Progenitor cell of endocrine pancreas (in vitro differentiated cells): Measurements from ENCODE around the gene FXYD1. TPM values are rescaled to one million over a fixed set of nuclear protein-coding genes. Genes with fewer than 3 reads are reported as not detected.

ENCODE experiments used
- DNase-seq: peaks from one replicate; pipeline ENCODE4 v3.0.0; 2021; ENCODE audit warnings: low spot score; ENCODE audit not compliant: unreplicated experiment
- H3K27ac Mint-ChIP-seq: 2 replicates; pipeline ENCODE4 v1.8.0; 2021; ENCODE audit warnings: mild to moderate bottlenecking, moderate library complexity, mixed read lengths
- H3K27me3 Mint-ChIP-seq: 2 replicates; pipeline ENCODE4 v1.8.0; 2021; ENCODE audit warnings: mixed read lengths
- H3K36me3 Mint-ChIP-seq: 2 replicates; pipeline ENCODE4 v1.8.0; 2022; ENCODE audit warnings: mixed read lengths; ENCODE audit not compliant: insufficient read depth
- H3K4me1 Mint-ChIP-seq: 2 replicates; pipeline ENCODE4 v1.8.0; 2021; ENCODE audit warnings: low read depth, mixed read lengths
- H3K4me3 Mint-ChIP-seq: 2 replicates; pipeline ENCODE4 v1.8.0; 2021; ENCODE audit warnings: low read depth, mild to moderate bottlenecking, moderate library complexity, mixed read lengths
- H3K9me3 Mint-ChIP-seq: 2 replicates; pipeline ENCODE4 v1.8.0; 2021; ENCODE audit warnings: low read depth, mixed read lengths
- CTCF ChIP-seq: fragments of 200-600 bp; sonication (generic); IDR thresholded peaks from one replicate; pipeline ENCODE4 v1.5.0; 2021; ENCODE audit warnings: antibody characterized with exemption, mild to moderate bottlenecking; ENCODE audit not compliant: unreplicated experiment
- total RNA-seq: library from RNA; stranded (reverse); gene quantifications from 2 replicates; pipeline ENCODE4 v1.2.1, GENCODE V29; 2021

Gene FXYD1
- total RNA-seq, 1 donor from 2014 or later, result not detected

DNA sequence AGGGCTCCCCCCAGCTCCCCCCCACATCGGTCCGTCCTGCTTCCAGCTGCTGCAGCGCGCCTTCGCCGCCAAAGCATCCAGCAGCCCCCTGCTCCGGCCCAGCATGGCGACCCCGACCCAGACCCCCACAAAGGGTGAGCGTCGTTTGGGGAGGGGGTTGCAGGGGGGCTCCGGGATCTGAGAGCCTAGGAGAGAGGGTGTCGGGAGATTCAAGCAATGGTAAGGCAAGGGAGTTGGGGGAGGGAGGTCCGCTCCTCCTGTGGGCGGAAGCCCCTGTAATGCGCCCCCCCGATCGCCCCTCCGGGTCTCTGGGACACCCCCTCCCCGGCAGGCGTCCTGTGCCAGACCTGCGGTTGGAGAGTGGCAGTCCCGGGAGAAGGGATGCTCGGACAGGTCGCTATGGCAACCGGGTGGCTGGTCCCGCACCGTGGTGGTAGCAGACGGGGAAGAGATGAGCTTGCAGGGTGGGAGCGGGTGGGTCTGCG lies 4.6 kb downstream of the FXYD1 start, which contains the start of gene FXYD7:
FXYD7 (plus strand) TSS at position 25 of the 485 bp plus-strand sequence; CDS start at position 104, 79 bp downstream.
- DNase-seq, result no peak
- H3K9me3 Mint-ChIP-seq, result no peaks in the 10 kb centered on the region
- no peak within 1 kb of the TSS for H3K4me3 Mint-ChIP-seq
- H3K4me1 Mint-ChIP-seq, result peaks cover 9% of the 10 kb centered on the region
- peak; percentile 35 for TF ChIP-seq CTCF
- H3K27ac Mint-ChIP-seq, result no peak within 1 kb of the TSS
- no peaks in the 10 kb centered on the region for H3K36me3 Mint-ChIP-seq
- H3K27me3 Mint-ChIP-seq, result peaks cover 67% of the 10 kb centered on the region

GRCh38 chr19:35143818-35144217 lies 5.2 kb downstream of the FXYD1 start:
- Mint-ChIP-seq H3K27ac (no peak overlapping the region), H3K4me3 (no peak overlapping the region), H3K36me3 (no peaks in the 10 kb centered on the region), H3K9me3 (no peaks in the 10 kb centered on the region), H3K4me1 (peaks cover 9% of the 10 kb centered on the region), H3K27me3 (peaks cover 67% of the 10 kb centered on the region)
- no peak for TF ChIP-seq CTCF
- DNase-seq, result no peak

DNA sequence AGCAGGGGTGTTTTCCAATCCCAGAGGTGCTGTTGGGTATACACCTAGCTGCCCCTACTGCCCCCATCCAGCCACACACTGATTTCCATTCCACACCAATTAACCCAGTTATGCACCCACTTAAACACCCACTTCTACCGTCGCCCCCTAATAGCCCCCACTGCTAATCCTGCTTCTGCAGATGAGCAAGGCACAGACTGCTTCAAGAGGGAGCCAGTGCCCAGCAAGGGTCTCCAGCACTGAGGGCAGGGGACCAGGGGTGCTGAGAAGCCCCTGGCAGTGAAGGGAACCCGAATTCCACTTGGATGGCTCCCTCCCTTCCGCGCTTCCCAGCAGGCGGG lies 5.6 kb downstream of the FXYD1 start:
- H3K36me3 Mint-ChIP-seq, result no peaks in the 10 kb centered on the region
- H3K27me3 Mint-ChIP-seq, result peaks cover 66% of the 10 kb centered on the region
- no peak for DNase-seq
- TF ChIP-seq CTCF, result no peak
- H3K4me3 Mint-ChIP-seq, result no peak overlapping the region
- peaks cover 6% of the 10 kb centered on the region for H3K4me1 Mint-ChIP-seq
- no peak overlapping the region for H3K27ac Mint-ChIP-seq
- no peaks in the 10 kb centered on the region for H3K9me3 Mint-ChIP-seq

- peaks cover 68% of the 10 kb centered on the region for H3K27me3 Mint-ChIP-seq
- no peak overlapping the region for H3K4me3 Mint-ChIP-seq
- peaks cover 3% of the 10 kb centered on the region for H3K4me1 Mint-ChIP-seq
- no peak overlapping the region for H3K27ac Mint-ChIP-seq
- H3K36me3 Mint-ChIP-seq, result no peaks in the 10 kb centered on the region
- no peak for DNase-seq
- no peak for TF ChIP-seq CTCF
- no peaks in the 10 kb centered on the region for H3K9me3 Mint-ChIP-seq
Observed at GRCh38 chr19:35144600-35145436, 6.2 kb downstream of the FXYD1 start.

DNA sequence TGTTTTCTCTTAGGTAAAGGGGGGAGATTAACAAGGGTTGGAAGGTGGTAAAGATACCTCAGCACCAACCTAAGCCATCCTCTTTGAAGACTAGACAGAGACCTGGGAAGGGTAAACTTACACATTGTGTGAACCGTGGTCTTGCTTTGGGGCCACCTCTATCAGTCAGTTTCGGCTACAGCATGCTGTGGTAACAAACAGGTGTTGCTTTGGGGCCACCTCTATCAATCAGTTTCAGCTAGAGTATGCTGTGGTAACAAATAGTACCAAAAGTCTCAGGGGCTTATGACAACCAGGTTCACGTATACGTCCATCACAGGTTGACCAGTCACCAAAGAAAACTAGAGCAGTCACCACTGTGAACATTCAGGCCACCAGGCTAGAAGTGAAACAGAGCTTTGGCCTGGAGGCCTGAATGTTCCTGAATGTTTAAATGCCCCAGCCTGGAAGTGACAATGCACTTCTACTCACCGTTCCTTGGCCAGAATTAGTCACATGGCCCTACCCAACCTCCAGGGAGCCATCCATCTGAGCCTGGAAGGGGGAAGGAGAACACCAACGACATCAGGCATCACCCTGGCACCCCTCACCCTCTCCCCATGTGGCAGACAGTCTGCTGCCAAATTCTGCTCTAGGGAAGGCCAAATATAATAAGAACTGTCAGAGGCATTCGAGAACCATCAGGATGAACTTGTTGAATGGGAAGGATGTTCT lies 8.3 kb downstream of the FXYD1 start:
- Mint-ChIP-seq H3K4me1 (no peaks in the 10 kb centered on the region), H3K27ac (no peak overlapping the region), H3K36me3 (no peaks in the 10 kb centered on the region), H3K4me3 (no peak overlapping the region), H3K9me3 (no peaks in the 10 kb centered on the region), H3K27me3 (peaks cover 68% of the 10 kb centered on the region)
- TF ChIP-seq CTCF, result no peak
- no peak for DNase-seq
